Hepatocyte (in vitro differentiated cells): ENCODE results near the gene MYO5C. TPM values are rescaled to one million over a fixed set of nuclear protein-coding genes. Genes with fewer than 3 reads are reported as not detected.

Experiments
- DNase-seq: peaks from one replicate; pipeline ENCODE4 v3.0.0-alpha.2; 2016; ENCODE audit warnings: low spot score
- H2AFZ ChIP-seq: fragments of 200-600 bp; sonication (generic); 2 replicates; pipeline ENCODE4 v1.6.0; 2016; ENCODE audit warnings: antibody characterized with exemption, mild to moderate bottlenecking
- H3K27ac ChIP-seq: fragments of 200-600 bp; sonication (generic); 2 replicates; pipeline ENCODE4 v1.5.1; 2016; ENCODE audit warnings: mild to moderate bottlenecking
- H3K27me3 ChIP-seq: fragments of 200-600 bp; sonication (generic); 2 replicates; pipeline ENCODE4 v1.6.1; 2016
- H3K36me3 ChIP-seq: fragments of 200-600 bp; sonication (generic); replicated peaks from 2 replicates; pipeline ENCODE4 v1.5.1; 2016; ENCODE audit warnings: low read depth; ENCODE audit not compliant: insufficient read depth
- H3K4me1 ChIP-seq: fragments of 200-600 bp; sonication (generic); 2 replicates; pipeline ENCODE4 v1.5.1; 2016; ENCODE audit warnings: mild to moderate bottlenecking, moderate library complexity; ENCODE audit not compliant: insufficient read depth
- H3K4me2 ChIP-seq: fragments of 200-600 bp; sonication (generic); 2 replicates; pipeline ENCODE4 v1.6.0; 2016
- H3K4me3 ChIP-seq: fragments of 200-600 bp; sonication (generic); 2 replicates; pipeline ENCODE4 v1.5.1; 2016; ENCODE audit warnings: mild to moderate bottlenecking
- H3K79me2 ChIP-seq: fragments of 200-600 bp; sonication (generic); 2 replicates; pipeline ENCODE4 v1.6.0; 2017; ENCODE audit warnings: mild to moderate bottlenecking
- H3K9me2 ChIP-seq: fragments of 200-600 bp; sonication (generic); replicated peaks from 2 replicates; pipeline ENCODE4 v1.6.0; 2017; ENCODE audit warnings: mild to moderate bottlenecking; ENCODE audit not compliant: insufficient read depth
- H3K9me3 ChIP-seq: fragments of 200-600 bp; sonication (generic); 2 replicates; pipeline ENCODE4 v1.5.1; 2016; ENCODE audit warnings: low read depth, mild to moderate bottlenecking
- H4K20me1 ChIP-seq: fragments of 200-600 bp; sonication (generic); 2 replicates; pipeline ENCODE4 v1.6.0; 2016; ENCODE audit warnings: mild to moderate bottlenecking; ENCODE audit not compliant: insufficient read depth, poor library complexity, severe bottlenecking
- CTCF ChIP-seq: fragments of 200-600 bp; sonication (generic); IDR thresholded peaks from 2 replicates; pipeline ENCODE4 v1.5.1; 2016; ENCODE audit warnings: antibody characterized with exemption, mild to moderate bottlenecking; ENCODE audit not compliant: poor library complexity
- EZH2 ChIP-seq: fragments of 200-600 bp; sonication (generic); IDR thresholded peaks from 2 replicates; pipeline ENCODE4 v1.6.1; 2016; ENCODE audit warnings: antibody characterized with exemption, mild to moderate bottlenecking, borderline replicate concordance
- EZH2phosphoT487 ChIP-seq: fragments of 200-600 bp; sonication (generic); IDR thresholded peaks from one replicate; pipeline ENCODE4 v1.6.1; 2018; ENCODE audit warnings: antibody characterized with exemption, mild to moderate bottlenecking, low read depth, moderate library complexity; ENCODE audit not compliant: unreplicated experiment, severe bottlenecking
- WGBS: methylation state at CpG from one replicate; pipeline ENCODE4 v1.1.6; 2016; ENCODE audit warnings: low lambda C conversion rate; ENCODE audit errors: missing lambda C conversion rate; 5-methylcytosine and 5-hydroxymethylcytosine counted together
- polyA plus RNA-seq: library from polyadenylated mRNA; unstranded; fragments of >200 nt; fragmentation: Nextera tagmentation; extraction: Ambion mirVana; gene quantifications from 2 replicates; pipeline ENCODE4 v1.2.1, GENCODE V29; 2016
- total RNA-seq: library from RNA; depleted of rRNA; stranded (reverse); fragments of >200 nt; gene quantifications from 2 replicates; pipeline ENCODE4 v1.2.3, GENCODE V29; 2014

MYO5C gene
- total and polyA plus RNA-seq, 2 experiments from 2014 or later = 10.2 to 18.2 TPM

- no peaks in the 10 kb centered on the region for H3K36me3 ChIP-seq
- H3K4me1 ChIP-seq = no peaks in the 10 kb centered on the region
- WGBS = 75% methylated on average over 1 of the region's 1 CpG
- no peak for DNase-seq
- TF ChIP-seq EZH2 (no peak), CTCF (no peak), EZH2phosphoT487 (no peak)
- H3K9me2 ChIP-seq = no peaks in the 10 kb centered on the region
- no peaks in the 10 kb centered on the region for H3K79me2 ChIP-seq
- H3K4me3 ChIP-seq = no peak overlapping the region
- H3K4me2 ChIP-seq = no peak overlapping the region
- H3K9me3 ChIP-seq = no peaks in the 10 kb centered on the region
- H2AFZ ChIP-seq = no peak overlapping the region
- H3K27ac ChIP-seq = no peak overlapping the region
- H4K20me1 ChIP-seq = no peaks in the 10 kb centered on the region
- no peaks in the 10 kb centered on the region for H3K27me3 ChIP-seq
These were observed 88.4 kb downstream of the MYO5C start for GRCh38 chr15:52207191-52207590.

GRCh38 chr15:52206446-52206845, 89.2 kb downstream of the MYO5C start:
- 95% methylated on average over 2 of the region's 2 CpGs for WGBS
- no peak overlapping the region for H3K4me3 ChIP-seq

GRCh38 chr15:52204657-52205056, 90.9 kb downstream of the MYO5C start:
- no peak for TF ChIP-seq EZH2phosphoT487
- TF ChIP-seq CTCF = no peak
- TF ChIP-seq EZH2 = no peak
- Histone ChIP-seq H3K36me3 (no peaks in the 10 kb centered on the region), H3K4me2 (no peak overlapping the region), H3K27ac (no peak overlapping the region), H3K9me3 (no peaks in the 10 kb centered on the region), H3K4me3 (no peak overlapping the region), H3K79me2 (no peaks in the 10 kb centered on the region), H3K27me3 (no peaks in the 10 kb centered on the region), H4K20me1 (no peaks in the 10 kb centered on the region), H3K4me1 (no peaks in the 10 kb centered on the region), H3K9me2 (no peaks in the 10 kb centered on the region), H2AFZ (no peak overlapping the region)
- WGBS = 98% methylated on average over 20 of the region's 20 CpGs
- DNase-seq = no peak

More at GRCh38 chr15:52206446-52206845, 89.2 kb downstream of the MYO5C start:
- Histone ChIP-seq H3K79me2 (no peaks in the 10 kb centered on the region), H3K4me1 (no peaks in the 10 kb centered on the region), H2AFZ (no peak overlapping the region), H4K20me1 (no peaks in the 10 kb centered on the region), H3K9me3 (no peaks in the 10 kb centered on the region), H3K27ac (no peak overlapping the region), H3K9me2 (no peaks in the 10 kb centered on the region), H3K36me3 (no peaks in the 10 kb centered on the region), H3K27me3 (no peaks in the 10 kb centered on the region), H3K4me2 (no peak overlapping the region)
- TF ChIP-seq CTCF (no peak), EZH2phosphoT487 (no peak), EZH2 (no peak)
- DNase-seq = no peak
